Measurements from ENCODE around the gene CHRNA5.

CHRNA5 gene

GRCh38 chr15:78620527-78621421, 55.5 kb downstream of the CHRNA5 start, which contains the start of gene CHRNA3:
TSS of gene CHRNA3 (minus strand) at chr15:78620996. CDS start at chr15:78620794, 202 bp downstream.
- Mint-ChIP-seq H3K4me1 (ENCODE audit: low read depth) (peaks cover 9% of the 10 kb centered on the region), H3K4me3 (peak within 1 kb of the TSS; percentile 45), H3K27me3 (peaks cover 55% of the 10 kb centered on the region), H3K9me3 (no peaks in the 10 kb centered on the region), H3K36me3 (ENCODE audit: low read depth) (no peaks in the 10 kb centered on the region), H3K27ac (no peak within 1 kb of the TSS)
- DNase-seq = peak; percentile 29

GRCh38 chr15:78621810-78622402, 56.6 kb downstream of the CHRNA5 start:
- Mint-ChIP-seq H3K27me3 (peaks cover 60% of the 10 kb centered on the region), H3K4me3 (no peak overlapping the region), H3K9me3 (no peaks in the 10 kb centered on the region), H3K27ac (no peak overlapping the region), H3K4me1 (ENCODE audit: low read depth) (peaks cover 9% of the 10 kb centered on the region), H3K36me3 (ENCODE audit: low read depth) (no peaks in the 10 kb centered on the region)
- peak; percentile 25 for DNase-seq

GRCh38 chr15:78623786-78624497, 58.6 kb downstream of the CHRNA5 start:
- H3K9me3 Mint-ChIP-seq = no peaks in the 10 kb centered on the region
- no peak overlapping the region for H3K27ac Mint-ChIP-seq
- H3K36me3 Mint-ChIP-seq (ENCODE audit: low read depth) = no peaks in the 10 kb centered on the region
- H3K4me1 Mint-ChIP-seq (ENCODE audit: low read depth) = peaks cover 5% of the 10 kb centered on the region
- peak; percentile 12 for DNase-seq
- H3K4me3 Mint-ChIP-seq = no peak overlapping the region
- peaks cover 53% of the 10 kb centered on the region for H3K27me3 Mint-ChIP-seq

- Mint-ChIP-seq H3K4me1 (ENCODE audit: low read depth) (peaks cover under 1% of the 10 kb centered on the region), H3K27me3 (peaks cover 43% of the 10 kb centered on the region), H3K4me3 (no peak overlapping the region), H3K9me3 (no peaks in the 10 kb centered on the region), H3K27ac (no peak overlapping the region), H3K36me3 (ENCODE audit: low read depth) (no peaks in the 10 kb centered on the region)
- peak; percentile 15 for DNase-seq
Measured at GRCh38 chr15:78624651-78625590, 59.6 kb downstream of the CHRNA5 start.

GRCh38 chr15:78625606-78626280, 60.4 kb downstream of the CHRNA5 start:
- DNase-seq = peak; percentile 8
- H3K4me3 Mint-ChIP-seq = no peak overlapping the region
- H3K27ac Mint-ChIP-seq = no peak overlapping the region
- H3K27me3 Mint-ChIP-seq = peaks cover 40% of the 10 kb centered on the region
- no peaks in the 10 kb centered on the region for H3K9me3 Mint-ChIP-seq
- H3K4me1 Mint-ChIP-seq (ENCODE audit: low read depth) = no peaks in the 10 kb centered on the region
- no peaks in the 10 kb centered on the region for H3K36me3 Mint-ChIP-seq (ENCODE audit: low read depth)

- Mint-ChIP-seq H3K27me3 (peaks cover 34% of the 10 kb centered on the region), H3K4me1 (ENCODE audit: low read depth) (no peaks in the 10 kb centered on the region), H3K4me3 (no peak overlapping the region), H3K36me3 (ENCODE audit: low read depth) (no peaks in the 10 kb centered on the region), H3K27ac (no peak overlapping the region), H3K9me3 (no peaks in the 10 kb centered on the region)
- no peak for DNase-seq
Measured at GRCh38 chr15:78626381-78626995, 61.2 kb downstream of the CHRNA5 start.

GRCh38 chr15:78627348-78627747, 62.0 kb downstream of the CHRNA5 start:
- Mint-ChIP-seq H3K27me3 (peaks cover 26% of the 10 kb centered on the region), H3K9me3 (no peaks in the 10 kb centered on the region), H3K4me3 (no peak overlapping the region), H3K36me3 (ENCODE audit: low read depth) (no peaks in the 10 kb centered on the region), H3K27ac (no peak overlapping the region), H3K4me1 (ENCODE audit: low read depth) (no peaks in the 10 kb centered on the region)
- no peak for DNase-seq

- Mint-ChIP-seq H3K27ac (no peak overlapping the region), H3K4me3 (no peak overlapping the region), H3K27me3 (peaks cover 18% of the 10 kb centered on the region), H3K4me1 (ENCODE audit: low read depth) (no peaks in the 10 kb centered on the region), H3K9me3 (peaks cover 3% of the 10 kb centered on the region), H3K36me3 (ENCODE audit: low read depth) (no peaks in the 10 kb centered on the region)
- DNase-seq = no peak
Measured at GRCh38 chr15:78628227-78628626, 62.9 kb downstream of the CHRNA5 start.

GRCh38 chr15:78629031-78629715, 63.9 kb downstream of the CHRNA5 start:
- no peak overlapping the region for H3K4me3 Mint-ChIP-seq
- no peak overlapping the region for H3K27ac Mint-ChIP-seq
- H3K27me3 Mint-ChIP-seq = peaks cover 10% of the 10 kb centered on the region
- peaks cover 5% of the 10 kb centered on the region for H3K9me3 Mint-ChIP-seq
- H3K4me1 Mint-ChIP-seq (ENCODE audit: low read depth) = no peaks in the 10 kb centered on the region
- no peak for DNase-seq
- no peaks in the 10 kb centered on the region for H3K36me3 Mint-ChIP-seq (ENCODE audit: low read depth)

GRCh38 chr15:78629716-78630065, 64.4 kb downstream of the CHRNA5 start:
- Mint-ChIP-seq H3K4me3 (no peak overlapping the region), H3K27ac (no peak overlapping the region), H3K36me3 (ENCODE audit: low read depth) (no peaks in the 10 kb centered on the region), H3K27me3 (peaks cover 5% of the 10 kb centered on the region), H3K4me1 (ENCODE audit: low read depth) (no peaks in the 10 kb centered on the region), H3K9me3 (peaks cover 5% of the 10 kb centered on the region)
- no peak for DNase-seq

- no peak overlapping the region for H3K4me3 Mint-ChIP-seq
- no peak overlapping the region for H3K27ac Mint-ChIP-seq
Measured at GRCh38 chr15:78630886-78631633, 65.7 kb downstream of the CHRNA5 start.

GRCh38 chr15:78633348-78633747, 68.0 kb downstream of the CHRNA5 start:
- H3K36me3 Mint-ChIP-seq (ENCODE audit: low read depth) = no peaks in the 10 kb centered on the region
- no peaks in the 10 kb centered on the region for H3K4me1 Mint-ChIP-seq (ENCODE audit: low read depth)
- H3K4me3 Mint-ChIP-seq = no peak overlapping the region
- no peak overlapping the region for H3K27ac Mint-ChIP-seq
- DNase-seq = no peak
- no peaks in the 10 kb centered on the region for H3K27me3 Mint-ChIP-seq
- H3K9me3 Mint-ChIP-seq = peaks cover 5% of the 10 kb centered on the region

More at GRCh38 chr15:78630886-78631633, 65.7 kb downstream of the CHRNA5 start:
- H3K4me1 Mint-ChIP-seq (ENCODE audit: low read depth) = no peaks in the 10 kb centered on the region
- no peaks in the 10 kb centered on the region for H3K36me3 Mint-ChIP-seq (ENCODE audit: low read depth)
- peaks cover 5% of the 10 kb centered on the region for H3K27me3 Mint-ChIP-seq
- H3K9me3 Mint-ChIP-seq = peaks cover 5% of the 10 kb centered on the region
- DNase-seq = no peak

Data from activated T-cell treated with anti-CD3 and anti-CD28 coated beads, Interleukin-2, amount 50 U/mL, for 24 hours (primary cell).